ENCODE measurements around the gene GMDS.
A peak's percentile ranks its signal among the peaks of the same experiment; 100 is the strongest.

Gene GMDS

GRCh38 chr6:2134554-2134953 lies 110.9 kb downstream of the GMDS start:
- no peak for TF ChIP-seq CTCF (conservative IDR thresholded peaks at IDR 0.05; ENCODE audit: low read depth)
- no peak for DNase-seq (ENCODE audit: low spot score)
- ChIA-PET POLR2A (ENCODE audit: low non-redundant PET) (no interaction called here), CTCF (interaction anchor here (0.6 to 0.7 kb wide), 2 partner anchors 64 to 573 kb away, joined by 3 read pairs; no protein-coding TSS in a partner anchor)
- no peak overlapping the region for H3K27ac ChIP-seq

DNA sequence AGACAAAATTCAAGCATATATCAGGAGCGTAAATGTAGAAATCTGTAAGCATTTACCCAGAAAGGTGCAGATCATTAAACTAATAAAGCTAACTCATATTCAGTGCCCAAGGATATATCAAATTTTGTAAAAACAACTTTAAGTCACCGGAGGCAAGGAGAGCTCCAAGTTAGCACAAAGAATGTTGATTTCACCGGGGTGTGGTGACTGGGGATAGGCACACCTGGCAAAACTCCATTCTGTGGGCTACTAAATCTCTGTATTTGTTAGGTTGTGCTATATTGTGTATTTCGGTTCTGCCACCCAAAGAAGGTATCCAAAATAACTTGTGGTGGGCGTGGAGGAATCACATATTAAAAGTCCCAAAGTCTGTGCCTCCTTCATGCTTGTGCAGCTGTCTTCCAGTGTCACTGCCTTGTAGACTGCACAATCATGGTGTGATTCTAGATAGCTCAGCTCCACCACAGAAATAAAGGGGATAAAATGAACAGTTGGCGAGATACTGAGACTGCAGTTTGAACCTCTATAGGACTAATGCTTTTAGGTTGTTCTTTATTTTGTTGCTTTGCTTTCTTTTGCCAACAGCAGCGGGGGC lies 111.6 kb downstream of the GMDS start:
- ChIA-PET CTCF (interaction anchor here (0.6 kb wide), 1 partner anchor 673 kb away, joined by 3 read pairs; no protein-coding TSS in a partner anchor), POLR2A (ENCODE audit: low non-redundant PET) (no interaction called here)
- no peak for TF ChIP-seq CTCF (conservative IDR thresholded peaks at IDR 0.05; ENCODE audit: low read depth)
- no peak for DNase-seq (ENCODE audit: low spot score)
- H3K27ac ChIP-seq, result no peak overlapping the region

- DNase-seq (ENCODE audit: low spot score), result no peak
- POLR2A ChIA-PET (ENCODE audit: low non-redundant PET), result no interaction called here
- no peak overlapping the region for H3K27ac ChIP-seq
- no peak for TF ChIP-seq CTCF (conservative IDR thresholded peaks at IDR 0.05; ENCODE audit: low read depth)
- CTCF ChIA-PET, result interaction anchor here (1.1 kb wide), 1 partner anchor 12 kb away, joined by 3 read pairs; no protein-coding TSS in a partner anchor
These were observed 112.5 kb downstream of the GMDS start for GRCh38 chr6:2132916-2133315.

DNA sequence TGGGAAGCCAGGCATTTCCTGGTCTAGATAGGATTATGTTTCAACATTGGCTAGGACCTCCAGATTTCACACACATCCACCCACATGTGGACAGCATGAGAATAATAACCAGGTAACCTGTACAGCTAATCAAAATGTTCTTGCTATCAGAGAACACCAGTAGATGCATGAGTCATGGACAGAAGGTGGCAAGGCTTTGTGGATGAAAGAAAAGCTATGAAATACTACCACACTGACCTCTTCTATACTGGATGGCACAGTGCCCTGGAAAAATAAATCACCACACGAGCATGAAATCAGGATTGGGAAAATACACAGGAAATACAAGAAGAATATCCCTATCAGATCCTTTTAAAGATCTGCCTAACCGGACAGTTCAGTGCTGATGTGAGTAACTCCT lies 113.0 kb downstream of the GMDS start:
- peak; percentile 14 for DNase-seq (ENCODE audit: low spot score)
- ChIA-PET POLR2A (ENCODE audit: low non-redundant PET) (no interaction called here), CTCF (interaction anchor here (1.1 kb wide), 1 partner anchor 13 kb away, joined by 3 read pairs; no protein-coding TSS in a partner anchor)
- H3K27ac ChIP-seq, result no peak overlapping the region
- TF ChIP-seq CTCF (conservative IDR thresholded peaks at IDR 0.05; ENCODE audit: low read depth), result no peak

DNA sequence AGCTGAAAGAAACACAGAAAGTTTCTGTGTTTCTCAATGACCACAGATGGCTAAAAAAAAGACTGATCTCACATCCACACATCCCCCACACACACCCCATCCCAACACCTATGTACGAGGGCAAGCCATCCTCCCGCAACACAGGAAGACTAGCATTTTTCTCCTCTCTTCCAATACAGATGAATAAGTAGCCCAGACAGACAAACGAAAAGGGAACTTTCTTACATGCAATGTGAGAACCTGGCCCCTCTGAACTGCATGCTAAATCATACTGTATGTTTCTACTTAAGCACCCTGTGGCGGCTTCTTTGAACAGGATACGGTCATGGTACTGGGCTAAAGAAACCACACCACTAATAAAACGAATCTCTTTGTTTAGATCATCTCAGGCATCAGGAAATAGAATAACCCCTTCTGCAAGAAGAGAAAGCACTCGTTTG lies 116.2 kb downstream of the GMDS start:
- ChIA-PET POLR2A (ENCODE audit: low non-redundant PET) (no interaction called here), CTCF (no interaction called here)
- TF ChIP-seq CTCF (conservative IDR thresholded peaks at IDR 0.05; ENCODE audit: low read depth), result no peak
- DNase-seq (ENCODE audit: low spot score), result no peak
- no peak overlapping the region for H3K27ac ChIP-seq

- ChIA-PET POLR2A (ENCODE audit: low non-redundant PET) (no interaction called here), CTCF (no interaction called here)
- H3K27ac ChIP-seq, result no peak overlapping the region
- TF ChIP-seq CTCF (conservative IDR thresholded peaks at IDR 0.05; ENCODE audit: low read depth), result no peak
- no peak for DNase-seq (ENCODE audit: low spot score)
These were observed 117.9 kb downstream of the GMDS start for GRCh38 chr6:2127484-2127911.

Measured in RWPE1 (cell line).